Cardiac muscle cell (in vitro differentiated cells and primary cell): ENCODE results near the gene MAPK7. TPM values are rescaled to one million over a fixed set of nuclear protein-coding genes. Genes with fewer than 3 reads are reported as not detected.

ENCODE experiments used
- DNase-seq, 2 donors: peaks; one replicate each; pipeline versions ENCODE4 v3.0.0 to v3.0.0-alpha.2; 2010 to 2017; ENCODE audit warnings: low read depth in 1 of 2, low spot score in 1 of 2
- H3K27ac ChIP-seq: fragments of 200-600 bp; sonication (generic); 2 replicates; pipeline ENCODE4 v1.5.1; 2016
- H3K27me3 ChIP-seq: fragments of 200-600 bp; sonication (generic); 2 replicates; pipeline ENCODE4 v1.6.0; 2016; ENCODE audit warnings: control low read depth
- H3K36me3 ChIP-seq: fragments of 200-600 bp; sonication (generic); 2 replicates; pipeline ENCODE4 v1.5.1; 2016; ENCODE audit warnings: control low read depth
- H3K4me1 ChIP-seq: fragments of 200-600 bp; sonication (generic); 2 replicates; pipeline ENCODE4 v1.8.1; 2017; ENCODE audit warnings: low read depth, mild to moderate bottlenecking, mixed run types
- H3K4me3 ChIP-seq: fragments of 200-600 bp; sonication (generic); 2 replicates; pipeline ENCODE4 v1.5.1; 2016; ENCODE audit warnings: mild to moderate bottlenecking
- H3K9me3 ChIP-seq: fragments of 200-600 bp; sonication (generic); 2 replicates; pipeline ENCODE4 v1.5.1; 2017; ENCODE audit warnings: low read depth, mild to moderate bottlenecking, control low read depth
- polyA plus RNA-seq: library from polyadenylated mRNA; unstranded; fragments of >200 nt; fragmentation: Nextera tagmentation; extraction: Ambion mirVana; gene quantifications from 2 replicates; pipeline ENCODE4 v1.2.1, GENCODE V29; 2016
- total RNA-seq: library from RNA; depleted of rRNA; stranded (reverse); fragments of >200 nt; gene quantifications from 2 replicates; pipeline ENCODE4 v1.2.3, GENCODE V29; 2016
- TF ChIP-seq, protein P1 (sequence below): IDR thresholded peaks from 2 replicates; pipeline ENCODE4 v1.5.1; 2012; ENCODE audit warnings: low read depth, mild to moderate bottlenecking, low read length

MAPK7 gene
- total and polyA plus RNA-seq, 2 experiments from 2014 or later = 27.1 to 33.0 TPM

DNA sequence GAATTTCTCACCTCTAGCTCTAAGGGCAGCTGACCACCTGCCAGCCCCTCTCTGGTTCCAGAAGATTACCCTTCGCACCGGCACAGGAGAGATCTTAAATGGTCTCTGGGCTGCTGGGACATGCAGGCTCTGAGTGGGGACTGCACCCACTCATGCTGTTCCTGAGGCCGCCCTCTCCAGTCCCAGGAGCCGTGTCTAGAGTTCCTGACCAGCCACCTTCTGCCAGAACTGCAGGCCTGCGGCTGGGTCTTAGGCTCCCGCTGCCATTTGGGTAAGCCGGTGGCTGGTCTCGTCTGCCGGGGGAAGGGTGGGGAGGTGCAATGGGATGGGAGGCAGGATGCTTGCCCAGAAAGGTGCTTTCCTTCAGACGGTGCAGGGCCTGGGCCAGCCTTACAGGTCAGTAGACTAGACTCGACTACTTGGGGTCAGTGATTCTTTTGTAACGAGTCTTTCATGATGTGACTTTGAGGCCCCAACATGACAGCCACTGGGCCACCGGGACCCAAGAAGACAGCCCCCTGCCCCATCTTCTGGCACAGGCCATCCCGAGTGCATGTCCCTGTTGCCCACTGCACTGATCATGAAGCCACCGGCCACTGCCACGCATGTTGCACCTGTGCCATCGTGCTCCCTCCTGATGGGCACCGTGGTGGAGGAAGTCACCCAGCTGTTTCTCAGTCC is 42.2 kb upstream of the MAPK7 start:
- no peaks in the 10 kb centered on the region for H3K27me3 ChIP-seq
- DNase-seq = no peak
- no peak overlapping the region for H3K4me3 ChIP-seq
- peaks cover 21% of the 10 kb centered on the region for H3K4me1 ChIP-seq
- no peaks in the 10 kb centered on the region for H3K36me3 ChIP-seq
- H3K27ac ChIP-seq = peak overlapping the region; percentile 77
- TF ChIP-seq, protein P1, sequence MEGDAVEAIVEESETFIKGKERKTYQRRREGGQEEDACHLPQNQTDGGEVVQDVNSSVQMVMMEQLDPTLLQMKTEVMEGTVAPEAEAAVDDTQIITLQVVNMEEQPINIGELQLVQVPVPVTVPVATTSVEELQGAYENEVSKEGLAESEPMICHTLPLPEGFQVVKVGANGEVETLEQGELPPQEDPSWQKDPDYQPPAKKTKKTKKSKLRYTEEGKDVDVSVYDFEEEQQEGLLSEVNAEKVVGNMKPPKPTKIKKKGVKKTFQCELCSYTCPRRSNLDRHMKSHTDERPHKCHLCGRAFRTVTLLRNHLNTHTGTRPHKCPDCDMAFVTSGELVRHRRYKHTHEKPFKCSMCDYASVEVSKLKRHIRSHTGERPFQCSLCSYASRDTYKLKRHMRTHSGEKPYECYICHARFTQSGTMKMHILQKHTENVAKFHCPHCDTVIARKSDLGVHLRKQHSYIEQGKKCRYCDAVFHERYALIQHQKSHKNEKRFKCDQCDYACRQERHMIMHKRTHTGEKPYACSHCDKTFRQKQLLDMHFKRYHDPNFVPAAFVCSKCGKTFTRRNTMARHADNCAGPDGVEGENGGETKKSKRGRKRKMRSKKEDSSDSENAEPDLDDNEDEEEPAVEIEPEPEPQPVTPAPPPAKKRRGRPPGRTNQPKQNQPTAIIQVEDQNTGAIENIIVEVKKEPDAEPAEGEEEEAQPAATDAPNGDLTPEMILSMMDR = no peak
- H3K9me3 ChIP-seq = no peaks in the 10 kb centered on the region

DNA sequence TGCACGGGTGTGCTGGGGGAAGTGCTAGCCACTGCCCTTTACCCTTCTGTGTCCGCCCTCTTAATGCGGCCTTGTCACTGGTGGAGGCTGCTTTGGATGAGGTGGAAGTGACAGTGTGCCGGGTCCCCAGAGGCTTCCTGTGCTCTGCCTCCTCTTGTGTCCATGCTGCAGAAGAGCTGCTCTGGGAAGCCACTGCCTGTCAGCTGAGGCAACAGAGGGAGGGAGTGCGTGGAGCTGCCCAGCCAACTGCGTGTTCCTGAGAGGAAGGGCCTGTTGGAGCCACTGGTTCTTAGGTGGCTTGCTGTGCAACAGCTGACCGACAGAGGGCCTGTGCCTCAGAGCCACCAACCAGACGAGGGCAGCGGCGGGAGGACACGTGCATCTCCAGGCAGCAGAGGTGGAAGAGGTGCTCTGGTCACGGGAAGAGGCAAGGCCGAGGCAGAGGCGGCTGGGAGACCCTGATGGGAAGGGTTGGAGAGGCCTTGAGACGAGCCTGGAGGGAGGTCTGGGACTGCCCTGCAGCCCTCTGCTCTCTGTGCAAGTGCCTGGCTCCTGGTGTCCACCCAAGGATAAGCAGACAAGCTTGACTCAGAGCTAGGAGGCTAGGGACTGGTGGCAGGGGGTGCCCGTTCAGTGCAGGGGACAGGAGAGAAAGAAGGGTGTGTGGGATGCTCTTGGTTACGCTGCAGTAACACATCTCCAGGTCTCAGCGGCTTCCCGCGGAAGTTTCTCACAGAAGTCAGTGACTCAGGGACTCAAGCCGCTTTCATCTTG is 41.2 kb upstream of the MAPK7 start:
- Histone ChIP-seq H3K27ac (peak overlapping the region; percentile 77), H3K4me3 (no peak overlapping the region), H3K9me3 (no peaks in the 10 kb centered on the region), H3K27me3 (no peaks in the 10 kb centered on the region), H3K4me1 (peaks cover 18% of the 10 kb centered on the region), H3K36me3 (no peaks in the 10 kb centered on the region)
- peak in 1 of 2 donors; percentile 31 for DNase-seq
- TF ChIP-seq, protein P1 = no peak

DNA sequence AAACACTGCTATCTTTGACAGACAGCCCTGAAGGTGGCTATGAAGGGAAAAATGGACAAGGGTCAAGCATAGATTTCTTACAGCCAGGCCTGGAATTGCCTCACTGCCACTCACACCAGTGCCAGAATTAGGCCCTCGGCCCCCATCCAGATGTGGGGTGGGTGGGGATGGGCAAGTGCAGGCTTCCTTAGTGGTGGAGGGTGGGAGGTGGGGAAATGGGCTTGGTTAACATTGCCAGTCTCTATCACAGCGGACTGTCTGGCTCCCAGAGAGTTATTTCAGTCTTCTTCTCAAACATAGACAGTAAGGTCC is 40.6 kb upstream of the MAPK7 start:
- Histone ChIP-seq H3K36me3 (no peaks in the 10 kb centered on the region), H3K9me3 (no peaks in the 10 kb centered on the region), H3K27me3 (no peaks in the 10 kb centered on the region), H3K27ac (peak overlapping the region; percentile 77), H3K4me1 (peaks cover 20% of the 10 kb centered on the region), H3K4me3 (no peak overlapping the region)
- DNase-seq = peak in 1 of 2 donors; percentile 32
- TF ChIP-seq, protein P1 = no peak

DNA sequence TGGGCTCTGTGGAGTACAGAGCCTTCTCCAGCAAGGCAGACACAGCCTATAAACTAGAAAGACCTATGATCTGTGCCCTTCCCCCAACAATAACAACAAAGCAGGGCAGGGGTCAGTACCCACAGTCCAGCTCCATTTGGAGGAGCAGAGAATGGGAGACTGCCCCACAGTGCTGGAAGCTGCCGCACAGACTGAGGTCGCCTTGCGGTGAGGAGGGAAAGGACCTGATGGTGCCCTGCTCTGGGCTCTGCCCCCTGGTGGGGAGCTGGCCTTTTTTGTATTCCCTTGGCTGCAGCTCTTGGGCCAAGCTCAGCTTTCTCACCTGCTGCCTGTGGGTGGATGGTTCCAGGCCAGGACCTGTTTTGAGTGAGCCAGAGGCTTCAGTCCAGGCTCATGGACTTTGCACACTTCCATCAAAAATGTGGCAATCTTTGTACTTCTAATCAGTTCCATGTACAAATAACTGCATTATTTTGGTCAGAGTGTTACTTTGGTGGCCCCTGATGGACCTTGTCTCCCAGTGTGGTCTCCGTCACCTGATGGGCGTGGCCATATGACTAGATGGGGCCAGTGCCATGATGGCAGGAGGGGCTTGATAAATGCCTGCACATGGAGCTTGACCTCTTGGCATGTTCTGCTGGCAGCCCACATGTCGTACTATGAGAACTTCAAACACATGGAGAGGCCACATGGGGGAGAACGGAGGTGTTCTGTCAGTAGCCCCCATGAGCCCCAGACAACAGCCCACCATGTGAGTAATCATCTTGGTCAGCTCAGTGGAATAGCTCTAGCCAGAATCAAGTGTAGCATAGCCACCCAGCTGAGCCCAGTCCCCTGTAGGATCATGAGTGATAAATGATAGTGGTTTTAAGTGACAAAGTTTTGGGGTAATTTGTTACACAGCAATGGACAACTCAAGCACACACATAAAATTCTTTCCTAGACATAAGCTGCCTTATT is 40.0 kb upstream of the MAPK7 start:
- Histone ChIP-seq H3K27ac (peak overlapping the region; percentile 77), H3K4me3 (no peak overlapping the region), H3K4me1 (peaks cover 20% of the 10 kb centered on the region), H3K9me3 (no peaks in the 10 kb centered on the region), H3K27me3 (no peaks in the 10 kb centered on the region), H3K36me3 (no peaks in the 10 kb centered on the region)
- peak; percentile 49 to 61 for DNase-seq
- TF ChIP-seq, protein P1 = peak; percentile 58

DNA sequence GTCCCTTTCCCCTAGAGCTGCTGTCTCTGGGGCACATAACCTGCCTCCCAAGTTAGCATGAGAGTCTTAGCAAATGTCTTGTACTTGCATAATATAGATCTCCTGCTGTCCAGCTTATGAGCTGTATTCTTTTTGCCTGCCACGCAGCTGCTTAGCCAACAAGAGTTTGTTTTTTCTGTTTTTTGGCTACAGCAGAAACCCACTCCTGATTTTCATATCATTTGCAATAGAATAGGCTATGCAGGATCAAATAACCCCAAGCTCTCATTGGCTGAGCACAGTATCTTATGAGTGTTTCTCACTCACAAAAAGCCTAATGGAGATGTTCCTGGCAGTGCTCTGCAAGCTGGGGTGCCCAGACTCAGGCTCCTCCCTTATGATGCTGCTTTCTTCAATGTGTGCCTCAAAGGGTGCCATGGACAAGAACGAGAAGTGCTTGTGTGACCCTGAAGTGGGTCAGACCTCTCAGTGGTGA is 38.9 kb upstream of the MAPK7 start:
- Histone ChIP-seq H3K36me3 (no peaks in the 10 kb centered on the region), H3K4me1 (peaks cover 20% of the 10 kb centered on the region), H3K4me3 (no peak overlapping the region), H3K27me3 (no peaks in the 10 kb centered on the region), H3K9me3 (no peaks in the 10 kb centered on the region), H3K27ac (peak overlapping the region; percentile 8)
- TF ChIP-seq, protein P1 = no peak
- no peak for DNase-seq
